SU-DHL-6 (cell line): ENCODE measurements around the gene SMIM9.
"Not testable (repeated sequence)": the region's sequence is repeated elsewhere in the genome, so short reads cannot be mapped to it uniquely, and the experiment has no call there.

Experiments
- H2AFZ ChIP-seq: fragments of 200-600 bp; sonication (generic); 2 replicates; pipeline ENCODE4 v1.6.1; 2014; ENCODE audit warnings: low read depth, mild to moderate bottlenecking, moderate library complexity, mixed read lengths, antibody characterized with exemption, low read length; ENCODE audit not compliant: severe bottlenecking
- H3F3A ChIP-seq: fragments of 200-600 bp; shearing (Covaris generic); 2 replicates; pipeline ENCODE4 v1.6.0; 2016; ENCODE audit warnings: antibody characterized with exemption, mild to moderate bottlenecking; ENCODE audit not compliant: insufficient read depth
- H3K27ac ChIP-seq: fragments of 200-600 bp; sonication (generic); 2 replicates; pipeline ENCODE4 v1.5.1; 2016; ENCODE audit warnings: low read depth, mild to moderate bottlenecking, low read length, moderate library complexity, mixed read lengths
- H3K27me3 ChIP-seq: fragments of 200-600 bp; sonication (generic), shearing (Covaris generic); 2 replicates; pipeline ENCODE4 v1.6.0; 2014; ENCODE audit warnings: mild to moderate bottlenecking, low read length
- H3K36me3 ChIP-seq: fragments of 200-600 bp; sonication (generic); 2 replicates; pipeline ENCODE4 v1.6.1; 2014; ENCODE audit warnings: mild to moderate bottlenecking, low read length, mixed read lengths
- H3K4me2 ChIP-seq: fragments of 300-600, 200-600 bp; shearing (Covaris generic), sonication (generic); 2 replicates; pipeline ENCODE4 v1.6.0; 2014; ENCODE audit warnings: low read length, low read depth, mild to moderate bottlenecking; ENCODE audit not compliant: poor library complexity, severe bottlenecking
- H3K4me3 ChIP-seq: fragments of 200-600 bp; sonication (generic); 2 replicates; pipeline ENCODE4 v1.5.1; 2014; ENCODE audit warnings: antibody characterized with exemption, low read length, mild to moderate bottlenecking, mixed read lengths; ENCODE audit not compliant: insufficient read depth, poor library complexity, severe bottlenecking
- H3K79me2 ChIP-seq: fragments of 200-600 bp; sonication (generic); 2 replicates; pipeline ENCODE4 v1.6.1; 2014; ENCODE audit warnings: mild to moderate bottlenecking, low read length, moderate library complexity; ENCODE audit not compliant: insufficient read depth
- H3K9ac ChIP-seq: fragments of 200-600 bp; sonication (generic); 2 replicates; pipeline ENCODE4 v1.7.0; 2014; ENCODE audit warnings: mild to moderate bottlenecking, low read length
- H3K9me2 ChIP-seq: fragments of 200-600 bp; sonication (generic); replicated peaks from 2 replicates; pipeline ENCODE4 v1.6.1; 2014; ENCODE audit warnings: low read length; ENCODE audit not compliant: insufficient read depth
- H3K9me3 ChIP-seq: fragments of 200-600 bp; sonication (generic); 2 replicates; pipeline ENCODE4 v1.6.1; 2014; ENCODE audit warnings: low read length, mixed read lengths; ENCODE audit not compliant: insufficient read depth
- H4K20me1 ChIP-seq: fragments of 200-600 bp; sonication (generic); 2 replicates; pipeline ENCODE4 v1.6.1; 2014; ENCODE audit warnings: low read depth, mild to moderate bottlenecking, antibody characterized with exemption, low read length, moderate library complexity, mixed read lengths
- EZH2phosphoT487 ChIP-seq: fragments of 200-600 bp; sonication (generic), shearing (Covaris generic); conservative IDR thresholded peaks from 2 replicates; pipeline ENCODE4 v1.6.1; 2018; ENCODE audit warnings: mild to moderate bottlenecking, antibody characterized with exemption, low read length, moderate library complexity, mixed read lengths
- TF ChIP-seq, protein P1 (sequence below): fragments of 200-600 bp; sonication (generic); IDR thresholded peaks from one replicate; pipeline ENCODE4 v1.5.1; 2017; ENCODE audit warnings: antibody characterized with exemption, mild to moderate bottlenecking, low read length, moderate library complexity; ENCODE audit not compliant: insufficient read depth, poor library complexity, severe bottlenecking

Gene SMIM9

DNA sequence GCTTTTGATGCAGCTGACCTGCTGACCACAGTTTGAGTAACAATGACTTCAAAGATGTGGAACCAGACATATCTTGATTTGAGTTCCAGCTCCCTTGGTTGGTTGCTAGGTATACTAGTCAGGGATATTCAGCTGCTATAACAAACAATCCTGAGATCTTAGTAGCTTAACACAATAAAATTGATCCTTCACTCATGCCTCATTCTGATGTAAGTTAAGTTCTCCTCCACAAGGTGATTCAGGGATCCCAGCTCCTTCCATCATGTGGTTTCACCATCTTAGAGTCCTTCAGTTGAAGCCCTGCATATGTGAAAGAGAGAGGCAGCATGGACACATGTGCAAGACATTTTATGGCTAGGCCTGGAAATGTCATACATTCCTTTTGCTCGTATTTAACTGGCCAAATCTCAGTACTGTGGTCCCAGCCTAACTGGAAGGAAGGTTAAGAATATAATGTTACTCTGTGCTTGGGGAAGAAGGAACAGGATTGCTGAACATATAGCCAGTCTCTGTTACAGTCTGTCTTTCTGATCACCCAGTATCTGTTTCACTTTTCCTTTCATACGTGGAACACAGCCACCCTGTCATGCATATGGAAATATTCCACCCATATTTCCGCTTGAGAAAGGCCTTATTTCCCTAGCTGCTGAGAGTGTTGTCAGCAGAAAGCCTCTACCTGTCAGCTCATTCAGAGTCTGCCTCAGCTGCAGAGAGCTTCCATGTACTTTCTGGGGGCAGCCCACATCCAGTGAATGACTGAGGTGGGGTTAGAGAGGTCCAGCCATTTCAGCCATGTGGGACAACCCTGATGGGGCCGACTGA lies 7.1 kb downstream of the SMIM9 start:
- Histone ChIP-seq H3K9ac (no peak overlapping the region), H3K79me2 (no peaks in the 10 kb centered on the region), H3F3A (no peaks in the 10 kb centered on the region), H3K4me2 (no peak overlapping the region), H4K20me1 (no peaks in the 10 kb centered on the region), H3K9me3 (no peaks in the 10 kb centered on the region), H3K27me3 (no peaks in the 10 kb centered on the region), H2AFZ (no peak overlapping the region), H3K36me3 (no peaks in the 10 kb centered on the region), H3K27ac (no peak overlapping the region), H3K9me2 (no peaks in the 10 kb centered on the region), H3K4me3 (no peak overlapping the region)
- TF ChIP-seq, protein P1, sequence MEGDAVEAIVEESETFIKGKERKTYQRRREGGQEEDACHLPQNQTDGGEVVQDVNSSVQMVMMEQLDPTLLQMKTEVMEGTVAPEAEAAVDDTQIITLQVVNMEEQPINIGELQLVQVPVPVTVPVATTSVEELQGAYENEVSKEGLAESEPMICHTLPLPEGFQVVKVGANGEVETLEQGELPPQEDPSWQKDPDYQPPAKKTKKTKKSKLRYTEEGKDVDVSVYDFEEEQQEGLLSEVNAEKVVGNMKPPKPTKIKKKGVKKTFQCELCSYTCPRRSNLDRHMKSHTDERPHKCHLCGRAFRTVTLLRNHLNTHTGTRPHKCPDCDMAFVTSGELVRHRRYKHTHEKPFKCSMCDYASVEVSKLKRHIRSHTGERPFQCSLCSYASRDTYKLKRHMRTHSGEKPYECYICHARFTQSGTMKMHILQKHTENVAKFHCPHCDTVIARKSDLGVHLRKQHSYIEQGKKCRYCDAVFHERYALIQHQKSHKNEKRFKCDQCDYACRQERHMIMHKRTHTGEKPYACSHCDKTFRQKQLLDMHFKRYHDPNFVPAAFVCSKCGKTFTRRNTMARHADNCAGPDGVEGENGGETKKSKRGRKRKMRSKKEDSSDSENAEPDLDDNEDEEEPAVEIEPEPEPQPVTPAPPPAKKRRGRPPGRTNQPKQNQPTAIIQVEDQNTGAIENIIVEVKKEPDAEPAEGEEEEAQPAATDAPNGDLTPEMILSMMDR: no peak
- no peak for TF ChIP-seq EZH2phosphoT487

GRCh38 chrX:154825586-154825985 lies 8.9 kb downstream of the SMIM9 start:
- not testable (repeated sequence) for H3K9ac ChIP-seq, H3K79me2 ChIP-seq, H3K36me3 ChIP-seq, H4K20me1 ChIP-seq, H3K9me2 ChIP-seq, H3K4me2 ChIP-seq, H3K4me3 ChIP-seq, H3K27ac ChIP-seq, H2AFZ ChIP-seq, H3F3A ChIP-seq, H3K9me3 ChIP-seq, H3K27me3 ChIP-seq

DNA sequence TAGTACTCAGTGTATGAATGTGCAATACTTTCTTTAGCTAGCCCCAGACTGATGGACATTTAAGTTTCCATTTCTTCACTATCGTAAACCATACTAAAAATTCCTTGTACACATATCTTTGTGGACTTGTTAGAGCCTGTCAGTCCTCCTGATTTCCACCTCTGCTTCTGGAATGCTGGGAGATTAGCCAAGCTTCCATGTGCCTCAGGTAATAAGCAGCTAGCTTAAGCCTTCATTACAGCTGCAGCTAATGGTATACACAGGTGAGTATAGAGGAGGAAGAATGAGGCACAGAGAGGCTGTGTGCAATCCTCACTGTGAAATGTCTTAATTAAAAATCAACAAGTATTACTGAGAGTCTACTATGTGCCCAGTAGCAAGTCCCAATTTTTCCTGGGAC lies 9.8 kb downstream of the SMIM9 start:
- Histone ChIP-seq H4K20me1 (no peaks in the 10 kb centered on the region), H3K27ac (no peak overlapping the region), H3F3A (no peaks in the 10 kb centered on the region), H3K27me3 (no peaks in the 10 kb centered on the region), H3K4me2 (no peak overlapping the region), H3K79me2 (no peaks in the 10 kb centered on the region), H3K9me3 (no peaks in the 10 kb centered on the region), H3K4me3 (no peak overlapping the region), H3K9me2 (no peaks in the 10 kb centered on the region), H3K36me3 (no peaks in the 10 kb centered on the region), H2AFZ (no peak overlapping the region), H3K9ac (no peak overlapping the region)
- no peak for TF ChIP-seq EZH2phosphoT487
- TF ChIP-seq, protein P1: no peak

- no peaks in the 10 kb centered on the region for H4K20me1 ChIP-seq
- no peaks in the 10 kb centered on the region for H3K9me2 ChIP-seq
- no peaks in the 10 kb centered on the region for H3K36me3 ChIP-seq
- no peak overlapping the region for H3K4me2 ChIP-seq
- H3K79me2 ChIP-seq: no peaks in the 10 kb centered on the region
- no peaks in the 10 kb centered on the region for H3K9me3 ChIP-seq
- H3K4me3 ChIP-seq: no peak overlapping the region
- H3K9ac ChIP-seq: no peak overlapping the region
- H3K27ac ChIP-seq: no peak overlapping the region
- TF ChIP-seq EZH2phosphoT487: no peak
- TF ChIP-seq, protein P1: no peak
- no peaks in the 10 kb centered on the region for H3F3A ChIP-seq
- no peaks in the 10 kb centered on the region for H3K27me3 ChIP-seq
- no peak overlapping the region for H2AFZ ChIP-seq
Measured at GRCh38 chrX:154822029-154822428, 12.4 kb downstream of the SMIM9 start.
